Ramos (cell line): ENCODE results near the gene CASZ1.

Experiments
- in situ Hi-C: fragments of 300-500 bp; cut with MboI; formaldehyde crosslinking; loops from one replicate; pipeline ENCODE4 v1.14.3; 2022; ENCODE audit warnings: low sequenced_read_pairs; ENCODE audit not compliant: unreplicated experiment

Gene CASZ1

GRCh38 chr1:10799726-10800125, 3.3 kb upstream of the CASZ1 start:
- in situ Hi-C loops: no loop called here

DNA sequence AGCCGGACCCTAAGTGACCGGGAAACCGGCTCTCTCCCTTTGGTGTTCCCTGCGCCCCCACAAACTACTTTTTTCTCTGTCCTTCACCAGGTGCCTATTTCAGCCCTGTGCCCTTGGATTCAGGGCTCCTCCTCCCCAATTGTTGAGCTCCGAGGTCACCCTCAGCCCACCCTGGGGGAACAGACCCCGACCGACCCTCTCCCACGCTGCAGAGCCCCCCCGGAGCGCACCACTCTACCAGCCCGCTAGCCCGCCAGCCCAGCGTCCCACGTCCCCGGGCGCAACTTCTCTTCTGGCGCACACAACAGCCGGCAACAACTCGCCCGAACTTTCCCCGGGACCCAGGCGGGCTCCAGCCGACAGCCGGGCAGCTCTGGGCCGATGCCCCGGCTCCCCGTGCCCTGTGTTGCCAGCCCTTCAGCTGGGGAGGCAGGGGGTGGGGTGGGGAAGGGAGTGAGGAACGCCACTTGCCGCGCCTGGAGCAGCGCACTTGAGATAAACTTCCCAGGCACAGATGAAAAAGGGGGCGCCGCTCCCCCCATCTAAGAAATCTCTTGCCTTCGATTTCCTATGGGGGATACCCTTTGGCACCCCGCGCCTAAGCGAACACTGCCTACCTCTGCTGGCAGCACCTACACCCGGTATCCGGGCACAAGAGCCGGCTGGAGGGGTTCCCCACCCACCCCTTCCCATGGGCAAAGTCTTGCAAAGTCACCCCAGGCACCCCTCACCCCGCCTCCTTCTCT, 997 bp downstream of the CASZ1 start:
- in situ Hi-C loops: no loop called here

DNA sequence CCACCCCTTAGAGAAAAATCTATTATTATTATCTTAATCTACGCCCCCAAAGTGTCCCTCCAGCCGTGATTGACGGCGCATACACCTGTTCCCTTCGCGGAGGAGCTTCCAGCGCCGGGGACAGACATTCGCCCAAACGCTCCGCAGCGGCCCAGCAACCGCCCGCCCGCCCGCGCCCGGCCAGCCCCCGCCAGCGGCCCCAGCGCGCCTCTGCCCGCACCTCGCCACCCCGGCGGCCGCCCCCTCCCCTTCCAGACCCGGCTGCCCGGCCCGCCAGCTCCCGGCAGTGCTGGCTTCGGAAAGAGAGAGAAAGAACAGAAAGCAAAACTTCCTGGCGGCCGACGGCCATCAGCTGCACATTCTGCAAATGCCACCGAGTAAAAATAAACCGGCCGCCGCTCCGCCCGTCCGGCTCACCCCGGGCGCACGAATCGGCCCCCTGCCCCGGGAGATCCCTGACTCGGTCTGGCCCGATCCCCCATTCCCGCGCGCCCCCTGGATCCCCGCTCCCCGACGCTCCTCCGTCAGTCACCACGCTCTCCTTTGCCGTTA, 1.6 kb downstream of the CASZ1 start:
- in situ Hi-C loops: no loop called here

DNA sequence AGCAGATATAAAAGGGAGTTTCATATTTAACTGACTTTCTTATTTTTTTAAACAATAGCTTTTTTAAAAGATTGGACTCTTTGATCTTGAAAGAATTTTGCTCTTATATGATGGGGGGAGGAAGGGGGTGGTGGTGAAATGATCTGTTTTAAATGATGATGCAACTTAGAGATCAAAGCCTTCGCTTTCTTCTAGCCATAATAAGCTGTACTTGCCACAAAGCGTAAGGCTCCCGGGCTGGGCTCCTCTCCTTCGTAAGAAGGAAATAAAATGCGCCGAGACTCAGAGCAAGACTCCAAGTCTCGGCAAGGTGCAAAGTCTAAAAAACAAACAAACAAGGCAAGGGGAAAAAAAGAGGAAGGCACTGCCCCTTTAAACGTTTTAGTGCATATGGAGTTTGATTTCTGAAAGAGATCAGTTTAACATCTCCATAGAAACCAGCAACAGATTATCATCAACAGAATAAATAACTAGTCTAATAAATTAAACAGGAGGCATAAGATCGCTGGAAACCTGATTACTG, 3.3 kb downstream of the CASZ1 start:
- in situ Hi-C loops: no loop called here

DNA sequence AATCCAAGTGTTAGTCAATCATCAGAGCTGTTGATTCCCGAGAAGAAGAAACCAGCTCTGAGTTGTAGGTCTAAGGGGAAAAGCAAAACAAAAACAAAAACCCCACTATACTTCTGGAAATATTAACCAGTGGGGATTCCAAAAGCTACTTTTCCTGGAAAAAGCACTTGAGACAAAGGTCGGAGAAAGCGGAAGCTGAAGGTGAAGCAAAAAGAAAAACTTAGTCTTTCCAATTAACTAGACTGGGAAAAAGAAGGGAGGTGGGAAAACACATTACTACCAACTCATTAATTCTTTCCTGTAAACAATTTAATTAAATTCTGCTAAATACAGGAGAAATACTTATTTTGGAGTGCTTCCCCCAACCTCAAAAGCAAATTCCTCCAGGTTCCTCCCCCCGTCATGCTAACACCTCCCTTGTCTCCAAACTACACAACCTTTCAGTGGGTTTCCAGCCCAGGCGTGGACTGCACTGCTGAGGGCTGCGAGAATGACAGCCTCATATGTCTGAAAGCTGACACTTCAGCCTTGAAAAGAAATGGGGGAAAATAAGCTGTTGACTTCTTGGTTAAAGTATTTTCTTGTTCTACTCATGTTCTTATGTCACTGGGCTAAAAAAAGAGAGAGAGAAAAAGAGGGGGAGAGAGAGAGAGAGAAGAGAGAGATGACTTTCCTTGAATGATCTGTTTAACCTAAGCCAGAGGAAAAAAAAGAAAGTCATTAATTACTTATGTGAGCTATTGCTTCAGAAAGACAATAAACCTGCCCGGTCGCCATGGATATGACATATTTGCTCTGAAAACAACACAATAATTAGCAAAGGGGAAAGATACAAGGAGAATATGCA, 5.1 kb downstream of the CASZ1 start:
- in situ Hi-C loops: no loop called here

GRCh38 chr1:10789803-10790702, 6.4 kb downstream of the CASZ1 start:
- in situ Hi-C loops: no loop called here

- in situ Hi-C loops: no loop called here
Measured at GRCh38 chr1:10789047-10789791, 7.2 kb downstream of the CASZ1 start.

GRCh38 chr1:10788592-10789006, 7.8 kb downstream of the CASZ1 start:
- in situ Hi-C loops: no loop called here

DNA sequence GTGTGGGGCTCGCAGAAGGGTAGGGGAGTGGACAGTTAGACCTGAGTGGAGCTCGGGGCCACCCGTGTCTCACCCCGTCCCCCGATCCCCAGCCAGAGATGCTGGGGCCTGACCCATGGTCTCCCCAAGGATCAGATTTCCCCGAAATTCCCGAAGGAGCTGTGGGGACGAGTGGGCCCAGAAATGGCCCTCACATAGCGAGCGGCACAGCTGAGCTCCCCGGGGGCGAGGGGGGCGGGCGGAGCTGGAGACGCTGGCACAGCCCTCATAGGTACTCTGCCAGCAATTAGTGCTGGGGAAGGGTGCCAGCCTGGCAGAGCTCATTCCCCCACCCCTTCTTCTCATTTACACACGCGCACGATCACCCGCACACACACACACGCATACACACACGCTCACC, 9.2 kb downstream of the CASZ1 start:
- in situ Hi-C loops: no loop called here

- in situ Hi-C loops: no loop called here
Measured at GRCh38 chr1:10785728-10786638, 10.5 kb downstream of the CASZ1 start.

DNA sequence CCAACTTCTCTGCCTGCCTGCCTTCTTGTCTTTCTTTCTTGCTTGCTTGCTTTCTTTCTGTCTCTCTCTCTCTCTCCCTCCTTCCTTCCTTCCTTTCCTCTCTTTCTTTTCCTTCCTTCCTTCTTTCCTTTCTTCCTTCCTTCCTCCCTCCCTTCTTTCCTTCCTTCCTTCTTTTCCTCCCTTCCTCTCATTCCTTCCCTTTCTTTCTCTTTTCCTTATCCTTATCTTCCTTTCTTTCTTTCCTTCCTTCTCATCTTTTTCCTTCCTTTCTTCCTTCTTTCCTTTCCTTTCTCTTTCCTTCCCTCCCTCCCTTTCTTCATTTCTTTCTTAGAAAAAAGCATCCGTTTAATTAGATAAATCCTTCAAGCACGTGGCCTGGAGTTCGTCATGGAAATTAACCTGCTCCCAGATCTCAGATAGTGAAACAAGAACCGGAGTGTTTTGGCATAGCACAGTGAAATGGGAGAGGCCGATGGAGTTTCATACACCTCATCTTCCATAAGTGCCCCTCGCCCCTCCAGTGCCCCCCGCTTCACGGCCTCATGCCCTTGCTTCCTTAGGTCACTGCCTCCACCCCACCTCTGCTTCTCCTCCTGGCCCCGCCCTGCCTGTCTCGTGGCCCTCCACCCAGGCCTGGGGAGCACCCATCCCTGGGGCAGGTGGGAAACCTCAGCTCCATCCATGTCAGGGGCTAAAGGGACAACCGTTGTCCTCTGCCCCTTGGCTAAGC, 11.3 kb downstream of the CASZ1 start:
- in situ Hi-C loops: no loop called here

GRCh38 chr1:10782491-10783244, 13.8 kb downstream of the CASZ1 start:
- in situ Hi-C loops: no loop called here

GRCh38 chr1:10781137-10781536, 15.3 kb downstream of the CASZ1 start:
- in situ Hi-C loops: no loop called here

- in situ Hi-C loops: no loop called here
Measured at GRCh38 chr1:10779841-10780240, 16.6 kb downstream of the CASZ1 start.

- in situ Hi-C loops: no loop called here
Measured at GRCh38 chr1:10779201-10779600, 17.2 kb downstream of the CASZ1 start.

DNA sequence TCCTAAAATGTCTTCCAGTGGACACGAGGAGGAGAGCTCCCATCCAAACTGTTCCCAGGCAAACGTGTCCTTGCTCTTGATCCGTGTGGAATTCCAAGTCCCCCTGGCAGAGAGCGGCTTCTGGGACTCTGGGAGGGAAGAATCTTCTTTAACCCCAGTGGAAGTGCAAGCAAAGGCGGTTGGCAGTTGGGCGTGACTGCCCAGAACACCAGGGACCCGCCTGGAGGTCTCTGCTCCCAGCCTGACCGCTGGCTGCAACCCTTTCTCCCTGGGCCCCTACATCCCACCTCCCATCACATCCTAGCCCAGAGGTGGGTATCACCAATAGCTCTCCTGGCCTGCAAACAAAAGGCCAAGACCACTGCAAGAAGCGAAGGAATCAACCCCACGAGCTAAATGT, 17.8 kb downstream of the CASZ1 start:
- in situ Hi-C loops: no loop called here
